ENCODE measurements around the gene NFIX. TPM values are rescaled to one million over a fixed set of nuclear protein-coding genes. Genes with fewer than 3 reads are reported as not detected.

Gene NFIX
- total RNA-seq, 1 donor from 2014 or later, result 8.4 TPM

- peaks cover 46% of the 10 kb centered on the region for H3K4me1 ChIP-seq (ENCODE audit: insufficient read depth, low read length)
- peak; percentile 92 for DNase-seq (ENCODE audit: low read depth)
- H3K9ac ChIP-seq (ENCODE audit: low read length), result peak within 1 kb of the TSS; percentile 94
- H3K4me3 Mint-ChIP-seq (ENCODE audit: unreplicated experiment), result peak within 1 kb of the TSS; percentile 98
- no peaks in the 10 kb centered on the region for H3K36me3 Mint-ChIP-seq (ENCODE audit: low read depth, unreplicated experiment)
- peak within 1 kb of the TSS; percentile 98 for H3K4me2 ChIP-seq (ENCODE audit: low read length)
- H3K36me3 ChIP-seq (ENCODE audit: insufficient read depth, low read length), result peaks cover 6% of the 10 kb centered on the region
- no peaks in the 10 kb centered on the region for H3K9me3 Mint-ChIP-seq (ENCODE audit: unreplicated experiment)
- FAIRE-seq, result no peak
- H3K9me3 ChIP-seq (ENCODE audit: insufficient read depth, low read depth, low read length), result no peaks in the 10 kb centered on the region
- H3K79me2 ChIP-seq (ENCODE audit: insufficient read depth, low read length), result peaks cover 58% of the 10 kb centered on the region
- peaks cover 28% of the 10 kb centered on the region for H4K20me1 ChIP-seq (ENCODE audit: insufficient read depth, low read length)
- H3K27ac Mint-ChIP-seq (ENCODE audit: unreplicated experiment), result peak within 1 kb of the TSS; percentile 98
- H3K4me1 Mint-ChIP-seq (ENCODE audit: low read depth, unreplicated experiment), result peaks cover 31% of the 10 kb centered on the region
- peak within 1 kb of the TSS; percentile 77 for H3K27ac ChIP-seq (ENCODE audit: low read depth, low read length)
- TF ChIP-seq EZH2 (IDR thresholded peaks at IDR 0.05; ENCODE audit: insufficient read depth, low read length) (no peak), CTCF (IDR thresholded peaks at IDR 0.05; ENCODE audit: insufficient read depth, low read depth, low read length) (no peak)
- peak within 1 kb of the TSS; percentile 94 for H3K4me3 ChIP-seq (ENCODE audit: insufficient read depth, low read depth, low read length)
- H2AFZ ChIP-seq (ENCODE audit: low read depth, low read length), result peak within 1 kb of the TSS; percentile 83
- no peaks in the 10 kb centered on the region for H3K27me3 Mint-ChIP-seq (ENCODE audit: low read depth, unreplicated experiment)
- H3K27me3 ChIP-seq (ENCODE audit: insufficient read depth, low read length), result no peaks in the 10 kb centered on the region
Measured at GRCh38 chr19:13116282-13117175, 121.3 kb downstream of the NFIX start, which contains the start of gene TRMT1. Gene TRMT1 (minus strand): TSS chr19:13116740. CDS start chr19:13116399, 341 bp downstream.

GRCh38 chr19:13117176-13117771 lies 122.0 kb downstream of the NFIX start:
- FAIRE-seq, result no peak
- Histone ChIP-seq H3K4me3 (ENCODE audit: insufficient read depth, low read depth, low read length) (peak overlapping the region; percentile 94), H3K9me3 (ENCODE audit: insufficient read depth, low read depth, low read length) (no peaks in the 10 kb centered on the region), H3K79me2 (ENCODE audit: insufficient read depth, low read length) (peaks cover 66% of the 10 kb centered on the region), H2AFZ (ENCODE audit: low read depth, low read length) (peak overlapping the region; percentile 83), H4K20me1 (ENCODE audit: insufficient read depth, low read length) (peaks cover 36% of the 10 kb centered on the region), H3K9ac (ENCODE audit: low read length) (peak overlapping the region; percentile 94), H3K4me2 (ENCODE audit: low read length) (peak overlapping the region; percentile 98), H3K27ac (ENCODE audit: low read depth, low read length) (no peak overlapping the region), H3K36me3 (ENCODE audit: insufficient read depth, low read length) (peaks cover 6% of the 10 kb centered on the region), H3K27me3 (ENCODE audit: insufficient read depth, low read length) (no peaks in the 10 kb centered on the region), H3K4me1 (ENCODE audit: insufficient read depth, low read length) (peaks cover 53% of the 10 kb centered on the region)
- Mint-ChIP-seq H3K36me3 (ENCODE audit: low read depth, unreplicated experiment) (no peaks in the 10 kb centered on the region), H3K9me3 (ENCODE audit: unreplicated experiment) (no peaks in the 10 kb centered on the region), H3K4me3 (ENCODE audit: unreplicated experiment) (peak overlapping the region; percentile 98), H3K27ac (ENCODE audit: unreplicated experiment) (peak overlapping the region; percentile 98), H3K27me3 (ENCODE audit: low read depth, unreplicated experiment) (no peaks in the 10 kb centered on the region), H3K4me1 (ENCODE audit: low read depth, unreplicated experiment) (peaks cover 39% of the 10 kb centered on the region)
- TF ChIP-seq EZH2 (IDR thresholded peaks at IDR 0.05; ENCODE audit: insufficient read depth, low read length) (no peak), CTCF (IDR thresholded peaks at IDR 0.05; ENCODE audit: insufficient read depth, low read depth, low read length) (no peak)
- DNase-seq (ENCODE audit: low read depth), result no peak

Measured in astrocyte (in vitro differentiated cells and primary cell).